NCI-H2107 treated with DMSO at 0.1 percent for 48 hours (cell line): ENCODE results near the gene ZDHHC9.

ENCODE experiments used
- DNase-seq: peaks from one replicate; lab custom pipeline; 2025; ENCODE audit not compliant: unreplicated experiment; lab: John Stamatoyannopoulos, UW

ZDHHC9 gene

GRCh38 chrX:129823115-129823514, 20.6 kb downstream of the ZDHHC9 start:
- DNase-seq, result peak; percentile 52

- no peak for DNase-seq
These were observed 25.6 kb downstream of the ZDHHC9 start for GRCh38 chrX:129818123-129818522.

DNA sequence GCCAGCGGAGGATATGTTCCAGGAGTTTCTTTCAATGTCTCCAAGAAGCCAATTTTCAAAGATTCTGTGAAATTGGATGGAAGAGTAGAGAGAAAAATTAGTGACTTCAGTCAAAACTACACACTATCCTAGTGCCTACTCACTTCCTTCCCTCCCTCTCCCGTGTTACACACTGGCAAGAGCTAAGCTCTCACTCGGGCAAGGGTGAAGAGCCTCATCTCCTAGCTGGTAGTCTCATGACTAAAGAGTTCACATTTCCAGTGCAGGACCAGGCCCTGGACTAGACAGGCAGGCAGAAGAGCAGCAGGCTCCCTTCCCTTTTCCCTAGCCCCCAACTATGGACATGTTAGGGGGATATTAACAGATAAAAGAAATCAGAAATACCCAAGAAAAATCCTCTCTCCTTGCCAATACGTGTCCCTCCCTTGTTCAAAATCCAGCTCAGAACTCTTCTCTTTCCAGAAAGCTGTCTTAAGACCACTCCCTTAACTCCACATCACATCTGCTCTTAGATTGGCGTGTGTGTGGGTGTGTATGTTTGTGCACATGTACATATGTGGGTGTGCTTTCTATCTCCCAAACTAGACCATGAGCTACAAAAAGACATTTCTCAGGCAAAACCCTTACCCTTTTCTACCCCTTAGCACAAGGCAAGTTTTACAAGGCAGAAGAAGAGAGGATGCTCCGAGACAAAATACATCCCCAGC, 29.9 kb downstream of the ZDHHC9 start:
- DNase-seq, result no peak

DNA sequence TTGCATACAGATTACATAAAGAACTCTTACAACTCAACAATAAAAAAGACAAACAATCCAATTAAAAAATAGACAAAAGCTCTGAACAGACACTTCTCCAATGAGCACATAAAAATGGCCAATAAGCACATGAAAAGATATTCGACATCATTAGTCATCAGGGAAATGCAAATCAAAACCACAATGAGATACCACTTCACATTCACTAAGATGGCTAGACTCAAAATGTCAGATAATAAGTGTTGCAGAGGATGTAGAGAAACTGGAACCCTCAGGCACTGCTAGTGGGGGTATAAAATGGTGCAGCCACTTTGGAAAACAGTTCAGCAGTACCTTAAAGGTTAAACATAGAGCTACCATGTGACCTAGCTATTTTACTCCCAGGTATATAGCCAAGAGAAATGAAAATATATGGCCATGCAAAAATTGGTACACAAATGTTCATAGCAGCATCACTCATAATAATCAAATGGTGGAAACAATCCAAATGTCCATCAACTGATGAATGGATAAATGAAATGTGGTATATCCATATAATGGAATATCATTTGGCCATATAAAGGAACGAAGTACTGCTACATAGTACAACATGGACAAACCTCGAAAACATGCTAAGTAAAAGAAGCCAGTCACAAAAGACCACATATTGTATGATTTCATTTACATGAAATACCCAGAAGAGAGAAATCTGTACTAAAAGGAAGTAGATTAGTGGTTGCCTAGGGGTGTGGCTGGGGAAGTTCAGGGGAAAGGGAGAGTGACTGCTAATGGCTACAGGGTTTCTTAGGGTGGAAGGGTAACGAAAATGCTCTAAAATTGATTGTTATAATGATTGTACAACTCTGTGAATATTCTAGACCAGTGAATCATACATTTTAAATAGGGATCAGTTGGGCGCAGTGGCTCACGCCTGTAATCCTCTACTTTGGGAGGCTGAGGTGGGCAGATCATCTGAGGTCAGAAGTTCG, 34.6 kb downstream of the ZDHHC9 start:
- no peak for DNase-seq

DNA sequence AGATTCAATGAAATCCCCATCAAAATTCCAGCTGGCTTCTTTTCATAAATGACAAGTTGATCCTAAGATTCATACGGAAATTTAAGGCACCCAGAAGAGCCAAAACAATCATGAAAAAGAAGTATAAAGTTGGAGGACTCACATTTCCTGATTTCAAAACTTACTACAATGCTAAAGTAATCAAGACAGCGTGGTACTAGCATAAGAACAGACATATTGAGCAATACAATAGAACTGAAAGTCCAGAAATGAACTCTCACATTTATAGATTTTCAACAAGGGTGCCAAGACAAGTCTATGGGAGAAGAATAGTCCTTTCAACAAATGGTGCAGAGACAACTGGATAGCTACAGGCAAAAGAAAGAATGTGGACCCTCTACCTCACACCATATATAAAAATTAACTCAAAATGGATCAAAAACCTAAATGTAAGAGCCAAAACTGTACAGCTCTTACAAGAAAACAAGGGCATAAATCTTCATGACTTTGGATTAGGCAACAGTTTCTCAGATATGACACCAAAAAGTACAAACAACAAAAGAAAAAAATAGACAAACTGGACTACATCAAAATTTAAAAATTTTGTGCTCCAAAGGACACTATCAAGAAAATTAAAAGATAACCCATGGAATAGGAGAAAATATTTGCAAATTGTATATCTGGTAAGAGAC, 35.4 kb downstream of the ZDHHC9 start:
- DNase-seq, result no peak

DNA sequence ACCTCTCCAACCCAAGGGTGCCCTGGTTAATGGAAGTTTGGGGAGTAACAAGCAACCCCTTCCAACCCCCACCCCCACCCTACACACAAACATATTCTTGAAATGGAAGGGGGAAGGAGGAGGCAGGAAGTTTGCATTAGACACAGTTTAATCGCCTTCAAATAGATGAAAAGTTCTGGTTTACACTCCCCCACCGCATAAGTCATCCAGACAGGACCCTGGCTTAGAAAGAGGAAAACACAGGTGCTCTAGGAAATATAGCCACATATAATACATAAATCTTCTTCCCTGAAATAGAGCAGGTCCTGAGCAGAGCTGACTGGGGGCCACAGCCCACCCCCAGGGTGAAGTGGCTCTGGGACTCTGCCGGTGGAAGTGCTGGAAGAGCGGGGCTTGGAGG, 38.9 kb downstream of the ZDHHC9 start:
- no peak for DNase-seq

GRCh38 chrX:129802863-129803262, 40.8 kb downstream of the ZDHHC9 start:
- no peak for DNase-seq

- no peak for DNase-seq
These were observed 43.5 kb downstream of the ZDHHC9 start for GRCh38 chrX:129800186-129800585.

GRCh38 chrX:129798888-129799287, 44.8 kb downstream of the ZDHHC9 start:
- no peak for DNase-seq

- DNase-seq, result no peak
These were observed 45.2 kb downstream of the ZDHHC9 start for GRCh38 chrX:129798456-129798855.

GRCh38 chrX:129797251-129797906, 46.3 kb downstream of the ZDHHC9 start:
- DNase-seq, result no peak

GRCh38 chrX:129795584-129795983, 48.1 kb downstream of the ZDHHC9 start:
- DNase-seq, result no peak

GRCh38 chrX:129793604-129794191, 50.0 kb downstream of the ZDHHC9 start:
- peak; percentile 49 for DNase-seq

DNA sequence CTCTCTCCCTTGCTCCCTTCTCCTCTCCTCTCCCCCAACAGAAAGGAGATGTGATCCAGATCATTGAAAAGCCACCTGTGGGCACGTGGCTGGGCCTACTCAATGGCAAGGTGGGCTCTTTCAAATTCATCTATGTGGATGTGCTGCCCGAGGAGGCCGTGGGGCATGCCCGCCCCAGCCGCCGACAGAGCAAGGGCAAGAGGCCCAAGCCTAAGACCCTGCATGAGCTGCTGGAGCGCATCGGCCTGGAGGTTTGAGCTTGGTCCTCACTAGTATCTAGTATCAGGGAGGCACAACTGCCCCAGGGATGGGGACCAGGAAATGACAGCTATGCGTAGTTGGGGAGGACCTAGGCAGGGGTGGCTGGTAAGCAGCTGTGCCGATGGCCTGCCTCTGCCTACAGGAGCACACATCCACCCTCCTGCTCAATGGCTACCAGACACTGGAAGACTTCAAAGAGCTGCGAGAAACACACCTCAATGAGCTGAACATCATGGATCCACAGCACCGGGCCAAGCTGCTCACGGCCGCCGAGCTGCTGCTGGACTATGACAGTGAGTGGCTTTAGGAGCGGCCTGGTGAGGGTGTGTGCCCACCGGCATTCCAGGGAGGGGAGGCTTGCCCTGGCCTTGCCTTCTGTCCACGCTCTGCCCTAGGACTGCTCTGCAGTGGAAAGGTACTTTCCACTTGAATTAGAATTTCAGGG, 50.9 kb downstream of the ZDHHC9 start:
- DNase-seq, result no peak

GRCh38 chrX:129791961-129792570, 51.6 kb downstream of the ZDHHC9 start:
- DNase-seq, result peak; percentile 75

GRCh38 chrX:129791336-129791735, 52.4 kb downstream of the ZDHHC9 start:
- DNase-seq, result no peak

- DNase-seq, result no peak
These were observed 52.9 kb downstream of the ZDHHC9 start for GRCh38 chrX:129790808-129791207.

DNA sequence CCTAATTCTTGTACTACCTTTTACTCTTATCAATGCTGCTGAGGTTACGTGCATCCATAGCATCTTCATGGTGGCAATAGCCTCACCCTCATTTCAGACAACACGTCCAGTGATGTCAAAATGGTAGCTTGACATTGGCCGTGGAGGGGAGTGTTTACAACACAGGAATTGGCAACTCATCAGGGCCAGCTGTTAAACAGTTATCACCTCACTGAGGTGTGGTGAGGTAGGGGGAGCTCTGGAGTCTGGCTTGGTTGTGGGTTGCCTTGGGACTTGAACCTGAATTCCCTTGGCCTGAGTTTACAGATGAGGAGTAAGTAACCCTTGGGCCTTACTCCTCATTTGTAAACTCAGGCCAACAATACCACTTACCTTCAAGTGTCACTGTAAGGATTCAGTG, 53.5 kb downstream of the ZDHHC9 start:
- DNase-seq, result no peak

DNA sequence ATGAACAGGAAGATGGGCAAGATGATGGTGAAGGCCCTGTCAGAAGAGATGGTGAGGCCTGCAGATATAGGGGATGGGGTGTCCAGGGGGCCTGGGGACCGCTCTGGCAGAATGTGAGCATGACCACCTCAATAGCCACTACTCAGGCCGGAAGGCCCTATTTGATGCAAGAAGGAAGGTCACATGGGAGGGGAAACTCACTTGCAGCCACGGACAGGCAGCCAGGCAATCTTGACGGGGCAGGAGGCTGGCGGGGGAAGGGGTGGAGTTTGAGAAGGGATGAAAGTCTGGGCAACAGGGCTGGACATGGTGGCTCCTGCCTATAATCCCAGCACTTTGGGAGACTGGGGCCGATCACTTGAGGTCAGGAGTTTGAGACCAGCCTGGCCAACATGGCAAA, 55.2 kb downstream of the ZDHHC9 start:
- DNase-seq, result no peak
